ENCODE results near the gene CELSR1. TPM values are rescaled to one million over a fixed set of nuclear protein-coding genes. Genes with fewer than 3 reads are reported as not detected.
A peak's percentile ranks its signal among the peaks of the same experiment; 100 is the strongest.
"Not testable (repeated sequence)": the region's sequence is repeated elsewhere in the genome, so short reads cannot be mapped to it uniquely, and the experiment has no call there.

The CELSR1 gene
- total RNA-seq, 1 donor from 2014 or later, result 0.39 TPM

DNA sequence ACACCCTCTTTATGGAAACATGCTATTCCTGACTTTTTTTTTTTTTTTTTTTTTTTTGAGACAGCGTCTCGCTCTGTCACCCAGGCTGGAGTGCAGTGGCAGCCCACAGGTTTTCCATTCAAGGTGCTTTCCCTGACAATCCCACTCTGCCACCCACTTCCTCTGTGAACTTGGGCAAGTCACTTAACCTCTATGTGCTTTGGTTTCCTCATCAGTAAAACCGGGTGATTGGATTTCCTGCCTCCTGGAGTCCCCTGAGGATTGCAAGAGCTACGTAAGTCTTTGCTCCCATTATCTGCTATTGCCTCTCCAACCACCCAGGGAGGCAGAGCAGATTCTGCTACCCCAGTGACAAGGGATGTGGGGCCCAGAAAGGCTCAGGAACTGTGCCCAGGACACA, 54.1 kb downstream of the CELSR1 start:
- Mint-ChIP-seq H3K9me3 (no peaks in the 10 kb centered on the region), H3K27me3 (ENCODE audit: insufficient read depth) (peaks cover 11% of the 10 kb centered on the region), H3K27ac (no peak overlapping the region), H3K36me3 (ENCODE audit: low read depth) (no peaks in the 10 kb centered on the region), H3K4me1 (ENCODE audit: low read depth) (peaks cover 19% of the 10 kb centered on the region), H3K4me3 (no peak overlapping the region)
- intact Hi-C loops (cut with micrococcal nuclease), result no loop called here
- no peak for DNase-seq (ENCODE audit: low spot score)

DNA sequence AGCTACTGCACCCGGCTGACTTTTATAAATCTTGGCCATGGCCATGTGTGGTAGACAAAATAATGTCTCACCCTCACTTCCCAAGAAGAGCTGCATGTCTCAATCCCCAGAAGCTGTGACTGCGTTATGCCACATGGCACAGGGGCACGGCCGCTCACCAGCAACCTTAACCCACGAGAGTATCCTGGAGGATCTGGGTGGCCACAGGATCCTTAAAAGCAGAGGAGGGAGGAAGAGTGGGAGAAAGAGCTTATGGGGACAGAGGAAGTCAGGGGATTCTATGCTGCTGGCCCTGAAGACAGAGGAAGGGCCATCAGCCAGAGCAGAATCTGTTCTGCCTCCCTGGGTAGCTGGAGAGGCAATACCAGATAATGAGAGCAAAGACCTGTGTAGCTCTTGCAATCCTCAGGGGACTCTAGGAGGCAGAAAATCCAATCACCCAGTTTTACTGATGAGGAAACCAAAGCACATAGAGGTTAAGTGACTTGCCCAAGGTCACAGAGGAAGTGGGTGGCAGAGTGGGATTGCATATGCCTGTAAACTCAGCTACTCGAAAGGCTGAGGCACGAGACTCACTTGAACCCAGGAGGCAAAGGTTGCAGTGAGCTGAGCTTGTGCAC, 55.3 kb downstream of the CELSR1 start:
- H3K27me3 Mint-ChIP-seq (ENCODE audit: insufficient read depth), result peaks cover 11% of the 10 kb centered on the region
- H3K4me1 Mint-ChIP-seq (ENCODE audit: low read depth), result peaks cover 19% of the 10 kb centered on the region
- intact Hi-C loops (cut with micrococcal nuclease), result no loop called here
- H3K4me3 Mint-ChIP-seq, result no peak overlapping the region
- DNase-seq (ENCODE audit: low spot score), result no peak
- H3K36me3 Mint-ChIP-seq (ENCODE audit: low read depth), result no peaks in the 10 kb centered on the region
- no peak overlapping the region for H3K27ac Mint-ChIP-seq
- H3K9me3 Mint-ChIP-seq, result no peaks in the 10 kb centered on the region

- Mint-ChIP-seq H3K9me3 (no peaks in the 10 kb centered on the region), H3K4me1 (ENCODE audit: low read depth) (peaks cover 19% of the 10 kb centered on the region), H3K27me3 (ENCODE audit: insufficient read depth) (peaks cover 11% of the 10 kb centered on the region), H3K36me3 (ENCODE audit: low read depth) (no peaks in the 10 kb centered on the region), H3K4me3 (no peak overlapping the region), H3K27ac (no peak overlapping the region)
- intact Hi-C loops (cut with micrococcal nuclease), result no loop called here
- no peak for DNase-seq (ENCODE audit: low spot score)
Observed at GRCh38 chr22:46481386-46481785, 56.0 kb downstream of the CELSR1 start.

DNA sequence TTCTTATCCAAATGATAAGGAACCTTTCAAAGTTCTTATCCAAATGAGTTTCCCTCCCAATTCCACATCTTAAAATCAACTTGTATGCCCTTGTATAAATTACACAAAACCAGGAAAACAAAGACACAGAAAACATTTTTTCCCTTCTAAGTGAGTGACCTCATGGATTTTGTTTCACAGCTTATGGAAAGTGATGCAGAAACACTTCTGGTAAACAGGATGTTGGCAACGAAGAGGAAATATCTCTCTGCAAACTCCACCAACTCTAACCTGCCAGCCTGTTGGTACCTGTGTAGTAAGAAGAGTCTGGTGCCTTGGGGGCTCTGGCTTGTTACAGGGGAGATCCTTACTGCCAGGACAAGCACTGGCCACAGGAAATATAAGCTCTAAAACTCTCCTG, 57.0 kb downstream of the CELSR1 start:
- Mint-ChIP-seq H3K4me1 (ENCODE audit: low read depth) (peaks cover 19% of the 10 kb centered on the region), H3K4me3 (no peak overlapping the region), H3K27ac (peak overlapping the region; percentile 23), H3K9me3 (no peaks in the 10 kb centered on the region), H3K27me3 (ENCODE audit: insufficient read depth) (peaks cover 11% of the 10 kb centered on the region), H3K36me3 (ENCODE audit: low read depth) (no peaks in the 10 kb centered on the region)
- intact Hi-C loops (cut with micrococcal nuclease), result no loop called here
- DNase-seq (ENCODE audit: low spot score), result no peak

- peaks cover 4% of the 10 kb centered on the region for H3K9me3 Mint-ChIP-seq
Observed at GRCh38 chr22:46479046-46479445, 58.4 kb downstream of the CELSR1 start.

DNA sequence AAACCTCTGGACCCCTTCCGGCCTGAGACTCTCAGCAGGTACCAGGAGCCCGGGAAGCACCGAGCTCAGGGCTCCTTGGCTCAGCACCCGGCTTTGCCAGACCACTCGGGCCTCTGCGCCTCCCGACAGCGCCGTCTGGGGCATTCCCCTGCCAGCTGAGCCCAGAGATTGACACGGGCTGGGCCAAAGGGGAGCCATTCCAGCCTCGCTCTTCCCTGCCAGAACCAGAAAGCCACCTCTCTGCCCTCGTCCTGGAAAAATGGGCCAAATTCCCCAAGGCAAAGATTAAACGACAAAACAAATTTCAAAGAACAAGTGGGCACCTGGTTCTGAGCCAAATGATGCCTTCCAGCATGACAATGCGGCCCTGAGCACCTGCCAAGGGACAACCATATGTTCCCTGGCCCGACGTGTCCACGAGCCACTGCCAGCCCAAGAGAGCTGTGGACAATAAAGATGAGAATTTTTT, 59.3 kb downstream of the CELSR1 start:
- intact Hi-C loops (cut with micrococcal nuclease), result no loop called here
- no peaks in the 10 kb centered on the region for H3K36me3 Mint-ChIP-seq (ENCODE audit: low read depth)
- H3K9me3 Mint-ChIP-seq, result peaks cover 4% of the 10 kb centered on the region
- no peak overlapping the region for H3K4me3 Mint-ChIP-seq
- H3K4me1 Mint-ChIP-seq (ENCODE audit: low read depth), result peaks cover 14% of the 10 kb centered on the region
- no peak overlapping the region for H3K27ac Mint-ChIP-seq
- peaks cover 11% of the 10 kb centered on the region for H3K27me3 Mint-ChIP-seq (ENCODE audit: insufficient read depth)
- no peak for DNase-seq (ENCODE audit: low spot score)

More at GRCh38 chr22:46479046-46479445, 58.4 kb downstream of the CELSR1 start:
- H3K4me1 Mint-ChIP-seq (ENCODE audit: low read depth), result peaks cover 19% of the 10 kb centered on the region
- intact Hi-C loops (cut with micrococcal nuclease), result no loop called here
- H3K27me3 Mint-ChIP-seq (ENCODE audit: insufficient read depth), result peaks cover 11% of the 10 kb centered on the region
- H3K4me3 Mint-ChIP-seq, result no peak overlapping the region
- no peak overlapping the region for H3K27ac Mint-ChIP-seq
- DNase-seq (ENCODE audit: low spot score), result no peak
- H3K36me3 Mint-ChIP-seq (ENCODE audit: low read depth), result no peaks in the 10 kb centered on the region

- intact Hi-C loops (cut with micrococcal nuclease), result no loop called here
- peaks cover 9% of the 10 kb centered on the region for H3K4me1 Mint-ChIP-seq (ENCODE audit: low read depth)
- H3K9me3 Mint-ChIP-seq, result peaks cover 4% of the 10 kb centered on the region
- no peaks in the 10 kb centered on the region for H3K36me3 Mint-ChIP-seq (ENCODE audit: low read depth)
- no peak overlapping the region for H3K27ac Mint-ChIP-seq
- peaks cover 11% of the 10 kb centered on the region for H3K27me3 Mint-ChIP-seq (ENCODE audit: insufficient read depth)
- no peak overlapping the region for H3K4me3 Mint-ChIP-seq
- no peak for DNase-seq (ENCODE audit: low spot score)
Observed at GRCh38 chr22:46476547-46476941, 60.9 kb downstream of the CELSR1 start.

DNA sequence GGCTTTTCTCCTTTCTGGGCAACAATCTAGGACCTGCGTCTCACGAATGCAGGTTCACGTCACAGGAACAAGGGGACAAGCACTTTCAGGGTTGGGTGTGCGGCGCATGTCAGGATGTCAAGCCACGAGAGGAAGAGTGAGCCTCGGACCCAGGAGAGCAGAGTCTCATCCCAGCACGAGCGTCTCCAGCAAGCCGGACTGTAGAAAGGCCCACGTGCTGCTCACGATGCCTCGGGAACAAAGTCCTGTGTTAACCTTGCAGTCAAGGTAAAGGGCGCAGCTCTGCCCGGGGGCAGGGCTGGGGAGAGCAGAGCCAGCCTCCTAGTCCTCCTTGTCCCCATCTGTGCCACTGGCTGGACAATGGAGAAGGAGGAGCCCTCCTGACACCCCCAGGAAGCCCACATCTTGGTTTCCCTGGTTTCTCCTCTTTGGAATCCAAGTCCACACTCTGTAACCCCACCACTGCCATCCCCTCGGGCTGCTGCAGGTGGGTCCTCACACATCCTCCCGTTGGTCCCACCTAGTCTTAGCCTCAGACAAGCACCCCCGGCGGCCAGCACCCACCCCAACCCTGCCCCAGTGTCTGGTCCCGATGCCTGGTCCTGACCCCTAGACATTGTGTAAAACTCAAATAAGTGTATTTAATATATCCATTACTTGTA, 63.4 kb downstream of the CELSR1 start:
- Mint-ChIP-seq H3K9me3 (peaks cover 4% of the 10 kb centered on the region), H3K27me3 (ENCODE audit: insufficient read depth) (peaks cover 1% of the 10 kb centered on the region), H3K4me1 (ENCODE audit: low read depth) (no peaks in the 10 kb centered on the region), H3K27ac (no peak overlapping the region), H3K4me3 (no peak overlapping the region), H3K36me3 (ENCODE audit: low read depth) (no peaks in the 10 kb centered on the region)
- no peak for DNase-seq (ENCODE audit: low spot score)
- intact Hi-C loops (cut with micrococcal nuclease), result no loop called here

- Mint-ChIP-seq H3K27me3 (ENCODE audit: insufficient read depth) (no peaks in the 10 kb centered on the region), H3K36me3 (ENCODE audit: low read depth) (no peaks in the 10 kb centered on the region), H3K4me1 (ENCODE audit: low read depth) (no peaks in the 10 kb centered on the region)
Observed at GRCh38 chr22:46473021-46473779, 64.2 kb downstream of the CELSR1 start.

DNA sequence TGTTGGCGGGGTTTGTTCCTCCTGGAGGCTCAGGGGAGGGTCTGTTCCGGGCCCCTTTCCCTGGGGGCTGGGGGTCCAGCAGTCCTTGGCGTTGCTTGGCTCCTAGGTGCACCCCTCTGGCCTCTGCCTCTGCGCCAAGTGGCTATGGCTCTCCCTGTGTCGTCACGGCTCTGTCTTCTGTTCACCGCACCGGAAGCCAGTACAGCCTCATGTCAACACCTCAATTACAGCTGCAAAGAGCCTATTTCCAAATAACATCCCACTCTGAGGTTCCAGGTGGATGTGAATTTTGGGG, 64.8 kb downstream of the CELSR1 start:
- Mint-ChIP-seq H3K27me3 (ENCODE audit: insufficient read depth) (no peaks in the 10 kb centered on the region), H3K4me1 (ENCODE audit: low read depth) (no peaks in the 10 kb centered on the region), H3K27ac (no peak overlapping the region), H3K9me3 (peaks cover 4% of the 10 kb centered on the region), H3K4me3 (no peak overlapping the region), H3K36me3 (ENCODE audit: low read depth) (no peaks in the 10 kb centered on the region)
- intact Hi-C loops (cut with micrococcal nuclease), result no loop called here
- DNase-seq (ENCODE audit: low spot score), result no peak

More at GRCh38 chr22:46473021-46473779, 64.2 kb downstream of the CELSR1 start:
- Mint-ChIP-seq H3K27ac (no peak overlapping the region), H3K4me3 (no peak overlapping the region), H3K9me3 (peaks cover 4% of the 10 kb centered on the region)
- DNase-seq (ENCODE audit: low spot score), result no peak
- intact Hi-C loops (cut with micrococcal nuclease), result no loop called here

- Mint-ChIP-seq H3K27ac (no peak overlapping the region), H3K9me3 (peaks cover 4% of the 10 kb centered on the region), H3K27me3 (ENCODE audit: insufficient read depth) (no peaks in the 10 kb centered on the region), H3K4me1 (ENCODE audit: low read depth) (no peaks in the 10 kb centered on the region), H3K36me3 (ENCODE audit: low read depth) (no peaks in the 10 kb centered on the region), H3K4me3 (no peak overlapping the region)
- intact Hi-C loops (cut with micrococcal nuclease), result no loop called here
- DNase-seq (ENCODE audit: low spot score), result no peak
Observed at GRCh38 chr22:46471901-46472721, 65.3 kb downstream of the CELSR1 start.

DNA sequence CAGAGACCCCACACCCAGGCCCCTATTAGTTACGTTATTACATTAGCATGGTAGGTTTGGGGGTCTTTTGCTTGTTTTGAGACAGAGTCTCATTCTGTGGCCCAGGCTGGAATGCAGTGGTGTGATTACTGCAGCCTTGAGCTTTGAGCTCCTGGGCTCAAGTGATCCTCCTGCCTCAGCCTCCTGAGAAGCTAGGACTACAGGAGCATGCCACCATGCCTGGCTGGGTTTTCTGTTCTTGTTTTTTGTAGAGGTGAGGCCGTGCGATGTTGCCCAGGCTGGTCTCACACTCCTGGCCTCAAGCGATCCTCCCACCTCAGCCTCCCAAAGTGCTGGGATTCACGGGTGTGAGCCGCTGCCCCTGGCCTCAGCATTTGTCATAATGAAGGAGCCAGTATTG, 66.1 kb downstream of the CELSR1 start:
- H3K4me1 Mint-ChIP-seq (ENCODE audit: low read depth); H3K9me3 Mint-ChIP-seq; intact Hi-C loops (cut with micrococcal nuclease); H3K27me3 Mint-ChIP-seq (ENCODE audit: insufficient read depth); H3K27ac Mint-ChIP-seq; H3K36me3 Mint-ChIP-seq (ENCODE audit: low read depth); DNase-seq (ENCODE audit: low spot score); H3K4me3 Mint-ChIP-seq: not testable (repeated sequence)

- H3K27me3 Mint-ChIP-seq (ENCODE audit: insufficient read depth), result peaks cover under 1% of the 10 kb centered on the region
- H3K4me1 Mint-ChIP-seq (ENCODE audit: low read depth), result no peaks in the 10 kb centered on the region
- no peaks in the 10 kb centered on the region for H3K9me3 Mint-ChIP-seq
- intact Hi-C loops (cut with micrococcal nuclease), result no loop called here
- no peak overlapping the region for H3K27ac Mint-ChIP-seq
- DNase-seq (ENCODE audit: low spot score), result no peak
- H3K4me3 Mint-ChIP-seq, result no peak overlapping the region
- no peaks in the 10 kb centered on the region for H3K36me3 Mint-ChIP-seq (ENCODE audit: low read depth)
Observed at GRCh38 chr22:46469711-46470110, 67.7 kb downstream of the CELSR1 start.

Data from activated T-helper 1 cell treated with anti-CD3 and anti-CD28 coated beads, Interleukin-12 subunit alpha, Interleukin-12 subunit beta, Interleukin-2, Interleukin-4 antibody, amounts not matched to agents 30 ng/mL and 10 ng/mL and 1 ng/mL, durations not matched to agents 14 hours and 24 hours and 36 hours (primary cell).